Type B pancreatic cell (in vitro differentiated cells): ENCODE data around the gene IQGAP2. TPM values are rescaled to one million over a fixed set of nuclear protein-coding genes. Genes with fewer than 3 reads are reported as not detected.

Source experiments
- DNase-seq: peaks from one replicate; pipeline ENCODE4 v3.0.0; 2021; ENCODE audit warnings: mixed read lengths; ENCODE audit not compliant: unreplicated experiment; ENCODE audit errors: extremely low spot score
- H3K27ac Mint-ChIP-seq: 2 replicates; pipeline ENCODE4 v1.8.0; 2021; ENCODE audit warnings: mild to moderate bottlenecking, mixed read lengths
- H3K27me3 Mint-ChIP-seq: 2 replicates; pipeline ENCODE4 v1.8.0; 2021; ENCODE audit warnings: mixed read lengths
- H3K36me3 Mint-ChIP-seq: 2 replicates; pipeline ENCODE4 v1.8.0; 2021; ENCODE audit warnings: mixed read lengths
- H3K4me1 Mint-ChIP-seq: one replicate; pipeline ENCODE4 v1.8.0; 2021; ENCODE audit warnings: mixed read lengths; ENCODE audit not compliant: unreplicated experiment
- H3K4me3 Mint-ChIP-seq: 2 replicates; pipeline ENCODE4 v1.8.0; 2021; ENCODE audit warnings: mild to moderate bottlenecking, mixed read lengths
- H3K9me3 Mint-ChIP-seq: 2 replicates; pipeline ENCODE4 v1.8.0; 2021; ENCODE audit warnings: mixed read lengths
- CTCF ChIP-seq: fragments of 200-600 bp; sonication (generic); conservative IDR thresholded peaks from 2 replicates; pipeline ENCODE4 v1.5.0; 2021; ENCODE audit warnings: antibody characterized with exemption, mild to moderate bottlenecking
- total RNA-seq: library from RNA; stranded (reverse); gene quantifications from 2 replicates; pipeline ENCODE4 v1.2.1, GENCODE V29; 2021; ENCODE audit warnings: low replicate concordance

IQGAP2 gene
- total RNA-seq, 1 donor from 2014 or later = 24.7 TPM

DNA sequence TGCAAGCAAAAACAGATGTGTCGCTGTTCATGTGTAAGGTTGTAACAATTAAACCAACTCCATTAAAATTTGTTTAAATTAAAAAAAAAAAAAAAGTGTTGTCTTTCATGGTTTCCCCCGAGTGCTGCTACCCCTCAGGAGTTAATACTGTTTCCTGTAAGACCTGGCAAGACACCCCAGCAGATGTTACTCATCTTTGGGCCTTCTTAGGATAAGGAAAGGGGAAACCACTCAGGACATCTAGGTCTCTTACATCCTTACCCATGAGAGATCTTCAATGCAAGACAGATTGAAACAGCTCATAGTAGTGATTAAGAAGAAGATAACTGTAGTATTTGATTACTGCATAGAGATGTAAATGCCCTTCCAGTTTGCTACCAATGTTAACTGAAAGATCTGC lies 279.3 kb downstream of the IQGAP2 start:
- Mint-ChIP-seq H3K4me1 (peaks cover 8% of the 10 kb centered on the region), H3K9me3 (no peaks in the 10 kb centered on the region), H3K4me3 (no peak overlapping the region), H3K27ac (no peak overlapping the region), H3K36me3 (peaks cover 14% of the 10 kb centered on the region), H3K27me3 (no peaks in the 10 kb centered on the region)
- TF ChIP-seq CTCF = no peak
- DNase-seq = no peak

GRCh38 chr5:76683816-76684731 lies 281.0 kb downstream of the IQGAP2 start:
- H3K36me3 Mint-ChIP-seq = peaks cover 14% of the 10 kb centered on the region
- H3K27ac Mint-ChIP-seq = no peak overlapping the region
- H3K9me3 Mint-ChIP-seq = no peaks in the 10 kb centered on the region
- DNase-seq = no peak
- H3K4me3 Mint-ChIP-seq = no peak overlapping the region
- H3K4me1 Mint-ChIP-seq = peaks cover 5% of the 10 kb centered on the region
- no peak for TF ChIP-seq CTCF
- H3K27me3 Mint-ChIP-seq = no peaks in the 10 kb centered on the region

DNA sequence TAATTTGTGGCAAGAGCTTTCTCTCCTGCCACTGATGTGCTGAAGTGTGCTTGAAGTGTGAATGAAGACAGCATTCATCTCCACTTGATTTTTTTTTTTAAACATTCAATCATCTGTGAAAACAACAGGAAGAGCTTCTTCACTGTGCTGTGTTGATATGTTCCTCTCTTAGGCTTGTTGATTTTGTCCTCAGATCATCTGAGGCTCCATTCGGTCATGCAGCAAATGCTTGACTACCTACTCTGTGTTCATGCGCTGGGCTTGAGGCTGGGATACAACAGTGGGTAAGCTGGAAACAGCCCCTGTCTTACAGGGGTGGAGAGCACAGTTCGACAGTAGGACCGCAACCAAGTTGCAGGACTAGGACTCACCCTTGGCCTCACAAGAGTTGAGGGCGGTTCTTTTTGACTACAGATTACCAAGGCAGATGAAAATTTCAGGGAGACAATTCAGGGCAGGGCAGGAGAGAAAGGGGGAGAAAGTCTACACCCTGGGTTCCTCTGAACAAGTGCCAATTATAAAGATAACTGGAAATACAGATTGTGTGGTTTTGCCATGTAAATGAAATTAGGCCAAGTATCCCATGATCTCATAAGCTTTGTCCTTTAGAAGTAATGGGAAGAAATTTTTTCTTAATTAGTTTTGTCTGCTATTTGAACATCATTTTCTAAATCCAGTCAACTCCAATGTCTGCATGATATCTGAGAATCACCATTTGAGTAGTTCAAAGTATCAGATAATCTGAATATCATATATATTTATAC lies 281.9 kb downstream of the IQGAP2 start:
- DNase-seq = no peak
- H3K27me3 Mint-ChIP-seq = no peaks in the 10 kb centered on the region
- peaks cover 9% of the 10 kb centered on the region for H3K4me1 Mint-ChIP-seq
- H3K4me3 Mint-ChIP-seq = no peak overlapping the region
- no peaks in the 10 kb centered on the region for H3K9me3 Mint-ChIP-seq
- no peak overlapping the region for H3K27ac Mint-ChIP-seq
- TF ChIP-seq CTCF = no peak
- H3K36me3 Mint-ChIP-seq = peaks cover 14% of the 10 kb centered on the region

- Mint-ChIP-seq H3K36me3 (peaks cover 14% of the 10 kb centered on the region), H3K4me3 (no peak overlapping the region), H3K27me3 (no peaks in the 10 kb centered on the region), H3K4me1 (peaks cover 13% of the 10 kb centered on the region), H3K9me3 (no peaks in the 10 kb centered on the region), H3K27ac (no peak overlapping the region)
- DNase-seq = no peak
- TF ChIP-seq CTCF = no peak
These were observed 282.6 kb downstream of the IQGAP2 start for GRCh38 chr5:76685704-76686103.

DNA sequence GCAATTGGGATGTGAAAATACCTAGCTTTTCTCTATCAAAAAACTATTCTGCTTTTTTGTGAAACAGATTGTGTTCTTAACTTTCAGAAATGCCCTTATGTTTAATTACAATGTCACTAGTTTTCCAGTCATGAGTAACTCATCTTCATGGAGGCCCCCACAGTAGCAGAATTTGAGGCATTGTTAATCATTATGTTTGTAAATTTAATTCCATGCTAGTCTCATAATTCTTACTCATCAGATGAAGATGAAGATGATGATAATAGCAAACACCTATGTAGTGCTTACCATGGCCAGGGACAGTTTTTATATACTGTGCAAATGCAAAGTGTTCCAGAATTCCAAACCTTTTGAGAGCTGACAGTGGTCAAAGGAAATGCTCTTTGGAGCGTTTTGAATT lies 285.1 kb downstream of the IQGAP2 start:
- Mint-ChIP-seq H3K9me3 (no peaks in the 10 kb centered on the region), H3K27ac (no peak overlapping the region), H3K4me3 (no peak overlapping the region), H3K27me3 (no peaks in the 10 kb centered on the region), H3K36me3 (peaks cover 10% of the 10 kb centered on the region), H3K4me1 (peaks cover 17% of the 10 kb centered on the region)
- DNase-seq = no peak
- TF ChIP-seq CTCF = no peak
